ENCODE results near the gene LDAH. TPM values are rescaled to one million over a fixed set of nuclear protein-coding genes. Genes with fewer than 3 reads are reported as not detected.

Gene LDAH
- total RNA-seq, 1 experiment from 2014 or later, result 15.2 TPM

- Histone ChIP-seq H3K79me2 (ENCODE audit: insufficient read depth, low read length) (no peaks in the 10 kb centered on the region), H4K20me1 (ENCODE audit: control insufficient read depth, insufficient read depth, insufficient read length) (no peaks in the 10 kb centered on the region), H3K23me2 (ENCODE audit: insufficient read length, low read depth, low read length, poor library complexity, severe bottlenecking) (no peaks in the 10 kb centered on the region), H2BK20ac (ENCODE audit: low read depth, low read length, poor library complexity, severe bottlenecking) (no peak overlapping the region), H3K9ac (ENCODE audit: extremely low read depth, insufficient read length, low read length) (no peak overlapping the region), H3K4me1 (ENCODE audit: insufficient read depth, low read length) (no peaks in the 10 kb centered on the region), H3K9me3 (ENCODE audit: control insufficient read depth, low read depth, low read length) (no peaks in the 10 kb centered on the region), H2AFZ (ENCODE audit: low read length) (no peak overlapping the region), H2BK12ac (ENCODE audit: insufficient read length, low read depth, low read length) (no peak overlapping the region), H4K91ac (ENCODE audit: insufficient read length, low read depth, low read length) (no peak overlapping the region), H3K23ac (ENCODE audit: insufficient read length, low read depth, low read length) (no peak overlapping the region), H3K4ac (ENCODE audit: low read depth, low read length) (no peak overlapping the region), H3K56ac (ENCODE audit: insufficient read length, low read depth, low read length) (no peak overlapping the region), H2AK5ac (ENCODE audit: insufficient read length, low read length) (no peak overlapping the region), H4K8ac (replicated peaks; ENCODE audit: insufficient read length, low read depth, low read length) (no peak overlapping the region), H3K27me3 (ENCODE audit: insufficient read depth, low read length) (no peaks in the 10 kb centered on the region), H3K4me2 (ENCODE audit: insufficient read depth, insufficient read length, low read length) (no peak overlapping the region), H2BK15ac (ENCODE audit: low read depth, low read length) (no peak overlapping the region), H3K79me1 (ENCODE audit: insufficient read depth, low read depth, low read length, poor library complexity, severe bottlenecking) (no peaks in the 10 kb centered on the region), H4K5ac (ENCODE audit: insufficient read length, low read depth, low read length) (no peak overlapping the region), H2BK5ac (ENCODE audit: insufficient read length, low read length) (no peak overlapping the region), H2BK120ac (ENCODE audit: low read depth, low read length, poor library complexity, severe bottlenecking) (no peak overlapping the region), H3K18ac (ENCODE audit: insufficient read length, low read depth, low read length) (no peak overlapping the region), H3K14ac (ENCODE audit: insufficient read depth, low read length) (no peak overlapping the region), H3T11ph (ENCODE audit: low read length) (no peak overlapping the region), H3K27ac (ENCODE audit: insufficient read length, low read depth, low read length) (no peak overlapping the region)
- Mint-ChIP-seq H3K9me3 (peaks cover 7% of the 10 kb centered on the region in 2 experiments; a peak in 4 of 5 replicates), H3K4me1 (no peaks in the 10 kb centered on the region), H3K4me3 (no peak overlapping the region), H3K27ac (no peak overlapping the region), H3K27me3 (ENCODE audit: low read depth) (peaks cover 45% of the 10 kb centered on the region), H3K36me3 (ENCODE audit: insufficient read depth in 1 of 3, low read depth in 3 of 3) (no peaks in the 10 kb centered on the region)
- DNase-seq, result no peak
- TF ChIP-seq CTCF (conservative IDR thresholded peaks at IDR 0.05), result no peak
These were observed 9.7 kb upstream of the LDAH start for GRCh38 chr2:20832606-20833005.
